Renal cortex interstitium (tissue), 11 donors: ENCODE results near the gene ANKRD49. TPM values are rescaled to one million over a fixed set of nuclear protein-coding genes. Genes with fewer than 3 reads are reported as not detected.
"Not testable (repeated sequence)": the region's sequence is repeated elsewhere in the genome, so short reads cannot be mapped to it uniquely, and the experiment has no call there.

ENCODE experiments used
- DNase-seq, 11 donors: peaks; one replicate each; pipeline ENCODE4 v3.0.0-alpha.2; 2013; ENCODE audit warnings: low read depth in 9 of 11, low spot score in 4 of 11; ENCODE audit errors: extremely low read depth in 1 of 11
- polyA plus RNA-seq, 3 donors: library from polyadenylated mRNA; unstranded; fragments of 120-200 nt; gene quantifications; one replicate each; pipeline ENCODE4 v1.2.1, GENCODE V29; 2013; ENCODE audit not compliant: insufficient read length in 3 of 3

The ANKRD49 gene
- polyA plus RNA-seq, 3 donors: 22.8 to 29.7 (median 24.0) TPM

DNA sequence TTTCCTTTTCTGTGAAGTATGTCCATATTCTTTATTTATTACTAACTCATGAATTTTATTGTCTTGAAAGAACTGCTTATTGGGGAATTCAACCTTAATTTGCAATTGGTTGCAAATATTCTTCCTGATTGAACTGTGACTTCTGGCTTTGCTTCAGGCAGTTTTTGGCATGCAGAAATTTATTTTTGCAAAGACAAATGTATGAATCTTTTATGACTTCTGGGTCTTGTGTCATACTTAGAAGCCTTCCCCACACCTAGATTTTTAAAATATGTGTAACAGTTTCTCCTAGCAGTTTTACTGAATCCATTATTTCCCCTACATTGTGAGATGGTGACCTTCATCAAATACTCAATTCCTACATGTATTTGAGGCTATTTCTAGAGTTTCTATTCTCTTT, 12.4 kb upstream of the ANKRD49 start:
- no peak for DNase-seq

DNA sequence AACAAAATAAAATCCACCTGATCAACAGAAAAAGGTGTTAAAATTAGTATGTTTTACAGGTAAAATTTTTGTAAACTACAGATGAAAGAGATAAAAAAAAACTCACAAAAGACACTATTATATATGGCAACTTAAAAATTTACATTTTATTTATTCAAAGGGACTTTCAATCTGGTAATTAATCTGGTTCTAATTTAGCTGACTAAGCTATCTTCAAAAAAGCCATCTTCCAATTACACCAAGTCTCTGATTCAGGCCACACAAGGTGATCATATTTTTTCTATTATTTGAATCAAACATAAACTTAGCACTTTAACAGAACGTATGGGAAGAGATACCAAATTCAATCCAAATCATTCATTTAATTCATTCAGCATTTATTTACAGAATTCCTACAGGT, 7.7 kb upstream of the ANKRD49 start:
- DNase-seq: no peak

DNA sequence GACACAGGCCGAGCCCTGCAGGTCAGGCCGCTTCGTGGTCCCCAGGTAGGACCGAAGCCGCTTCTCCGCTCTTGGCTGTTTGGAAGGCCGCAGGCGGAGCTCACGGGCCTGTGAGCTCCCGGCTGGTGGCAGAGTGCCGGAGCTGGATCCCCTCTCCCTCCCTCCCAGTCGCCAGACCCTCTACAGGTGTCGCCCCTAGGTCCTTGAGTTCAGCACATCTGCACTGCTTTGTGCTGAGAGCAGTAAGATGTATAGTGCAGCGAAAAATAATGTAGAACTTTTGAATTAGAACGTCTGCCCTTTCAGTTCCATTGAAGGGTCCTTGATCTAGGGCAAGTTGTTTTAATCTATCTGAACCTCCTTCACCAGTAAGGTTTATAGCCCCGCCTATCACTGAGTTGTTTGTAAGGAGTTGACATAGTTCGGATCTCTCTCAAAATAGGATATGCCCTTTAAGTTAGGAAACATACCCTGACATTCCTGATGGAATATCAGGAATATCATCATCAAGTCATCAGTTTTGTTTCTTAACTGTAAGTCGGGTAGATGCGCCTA, 419 bp downstream of the ANKRD49 start:
- DNase-seq: no peak

DNA sequence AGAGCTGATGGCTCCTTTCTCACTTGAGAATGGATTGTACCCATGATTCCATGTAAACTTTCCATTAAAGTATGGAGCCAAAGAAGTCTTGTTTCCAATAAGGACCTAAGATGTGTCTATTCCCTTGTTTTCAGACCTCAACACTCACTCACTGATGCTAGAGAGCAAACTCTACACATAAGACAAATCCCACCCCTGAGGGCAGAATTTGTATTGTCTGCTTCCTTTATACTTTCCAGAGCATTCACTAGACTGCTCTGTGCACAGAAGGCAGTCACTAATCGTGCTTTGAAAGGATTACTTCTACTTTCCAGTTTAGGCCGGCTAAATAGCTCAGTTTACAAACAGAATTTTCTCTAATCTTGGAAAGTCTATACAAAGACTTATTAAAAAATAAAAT, 6.4 kb downstream of the ANKRD49 start:
- DNase-seq: no peak

DNA sequence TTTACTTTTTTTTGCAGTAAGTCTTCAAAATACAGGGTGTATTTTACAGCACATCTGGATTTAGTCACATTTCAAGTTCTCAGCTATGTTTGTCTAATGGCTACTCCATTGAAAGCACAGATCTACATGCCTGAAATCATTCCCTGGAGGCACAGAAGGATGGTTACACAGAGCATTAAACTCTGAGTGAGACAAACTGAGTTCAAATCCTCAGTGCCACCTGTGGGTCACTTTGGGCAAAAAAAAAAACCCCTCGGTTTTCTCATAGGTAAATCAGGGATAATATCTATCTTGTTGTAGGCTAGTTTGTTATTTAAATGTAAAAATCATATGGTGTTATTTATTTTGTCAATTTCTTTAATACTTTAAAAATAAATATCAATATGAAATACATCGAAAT, 7.7 kb downstream of the ANKRD49 start:
- DNase-seq: no peak

DNA sequence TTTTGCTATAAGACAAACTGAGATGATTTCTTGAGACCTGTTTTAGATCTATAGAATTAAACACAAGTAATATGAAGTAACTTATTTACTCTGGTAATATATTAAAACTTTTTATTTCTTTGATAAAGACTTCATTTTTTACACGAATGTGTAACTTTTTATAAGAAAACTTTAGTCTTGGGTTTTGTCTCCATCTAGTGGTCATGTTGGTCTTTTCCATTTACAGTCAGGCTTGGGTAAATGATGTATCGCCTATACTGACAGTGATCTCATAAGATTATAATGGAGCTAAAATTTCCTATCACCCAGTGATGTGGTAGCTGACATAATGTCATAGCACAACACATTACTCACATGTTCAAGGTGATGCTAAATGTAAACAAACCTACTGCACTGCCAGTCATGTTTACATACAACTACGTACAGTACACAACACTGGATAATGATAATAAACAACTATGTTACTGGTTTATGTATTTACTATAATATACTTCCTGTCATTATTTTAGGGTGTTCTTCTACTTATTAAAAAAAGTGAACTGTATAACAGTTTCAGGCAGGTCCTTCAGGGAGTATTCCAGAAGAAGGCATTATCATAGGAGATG, 11.0 kb downstream of the ANKRD49 start:
- DNase-seq: no peak

DNA sequence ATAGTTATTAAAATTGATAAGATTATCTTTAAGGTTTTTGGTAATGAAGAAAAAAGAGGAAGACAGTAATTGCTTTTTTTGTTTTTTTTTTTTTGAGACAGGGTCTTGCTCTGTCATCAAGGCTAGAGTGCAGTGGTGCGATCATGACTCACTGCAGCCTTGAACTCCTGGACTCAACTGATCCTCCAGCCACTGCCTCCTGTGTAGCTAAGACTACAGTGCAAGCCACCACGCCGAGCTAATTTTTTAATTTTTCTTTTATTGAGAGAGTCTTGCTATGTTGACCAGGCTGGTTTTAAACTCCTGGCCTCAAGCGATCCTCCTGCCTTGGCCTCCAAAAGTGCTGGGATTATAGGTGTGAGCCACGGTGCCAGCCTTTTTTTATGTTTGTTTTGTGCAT, 12.7 kb downstream of the ANKRD49 start:
- DNase-seq: not testable (repeated sequence)

DNA sequence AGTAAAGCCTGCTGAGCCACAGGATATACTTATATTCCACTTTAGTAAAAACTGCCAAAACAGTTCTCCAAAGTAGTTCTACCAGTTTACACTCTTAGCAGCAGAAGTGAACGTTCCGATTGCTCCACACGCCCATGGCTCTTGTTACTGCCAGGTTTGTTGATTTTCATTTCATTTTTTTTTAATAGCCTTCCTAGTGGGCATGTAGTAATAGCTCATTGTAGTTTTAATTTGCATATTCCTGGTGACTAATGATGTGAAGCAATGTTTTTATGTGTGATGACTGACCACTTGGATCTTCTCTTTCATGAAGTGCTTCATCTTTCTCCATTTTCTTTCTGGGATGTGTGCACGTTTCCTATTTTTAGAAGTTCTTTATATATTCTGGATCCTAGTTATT, 13.7 kb downstream of the ANKRD49 start:
- DNase-seq: no peak

DNA sequence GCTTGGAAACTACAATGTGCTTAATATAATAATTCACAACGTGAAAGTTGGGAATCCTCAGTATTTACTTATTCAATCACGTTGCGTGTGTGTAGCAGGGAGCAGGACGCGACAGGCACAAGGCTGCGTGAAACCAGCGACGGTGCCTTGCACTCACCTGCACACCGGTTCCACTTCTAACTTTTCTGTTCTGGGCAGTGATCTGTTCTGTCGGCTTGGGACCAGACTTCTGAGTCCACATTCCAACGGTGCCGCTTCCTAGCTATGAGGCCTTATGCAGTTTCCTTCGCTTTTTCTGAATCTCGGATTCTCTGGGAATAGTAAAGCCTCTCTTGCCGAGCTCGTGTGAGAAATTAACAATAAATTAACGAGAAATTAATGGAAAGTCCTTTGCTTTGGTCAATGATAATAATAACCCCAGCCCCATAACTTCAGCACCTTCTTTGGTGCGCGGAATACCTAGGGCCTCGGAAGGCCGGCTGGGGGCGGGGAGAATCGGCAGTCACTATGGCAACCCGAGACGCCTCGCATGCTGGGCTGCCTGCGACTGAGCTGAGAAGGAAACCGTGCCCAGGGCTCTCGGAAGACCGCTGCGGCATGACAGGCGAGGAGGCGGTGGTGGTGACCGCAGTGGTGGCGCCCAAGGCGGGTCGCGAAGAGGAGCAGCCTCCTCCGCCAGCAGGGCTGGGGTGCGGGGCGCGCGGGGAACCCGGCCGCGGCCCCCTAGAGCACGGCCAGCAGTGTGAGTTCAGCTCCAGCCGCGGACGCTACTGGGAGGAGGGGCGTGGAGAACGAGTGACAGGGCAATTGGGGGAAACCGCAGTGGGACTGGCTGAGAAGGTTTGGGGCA, 18.4 kb downstream of the ANKRD49 start, which contains the start of gene C11orf97:
Gene C11orf97, plus strand, starts transcription at position 530 of the 850 bp plus-strand sequence. Its CDS starts 68 bp downstream, at position 598.
- DNase-seq: peak in 3 of 11 donors; percentile 45 to 55 (median 55)

DNA sequence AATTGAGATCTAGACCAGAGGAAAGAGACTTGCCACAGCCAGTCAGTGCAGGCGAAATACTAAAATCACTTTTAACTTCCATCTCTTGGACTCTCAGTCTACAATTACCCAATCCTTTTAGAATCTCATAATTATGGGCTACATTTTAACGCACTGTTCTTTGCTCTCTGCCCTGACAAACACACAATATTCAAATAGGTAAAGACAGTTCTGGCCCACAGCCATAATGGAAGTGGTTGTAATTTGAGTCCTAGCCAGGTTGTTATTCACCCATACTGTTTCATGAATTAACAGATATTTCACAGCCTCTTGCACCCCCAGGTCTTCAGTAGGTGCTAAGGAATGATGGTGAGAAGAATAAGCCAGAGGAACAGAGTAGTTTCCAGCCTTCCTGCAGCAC, 19.3 kb downstream of the ANKRD49 start:
- DNase-seq: no peak

DNA sequence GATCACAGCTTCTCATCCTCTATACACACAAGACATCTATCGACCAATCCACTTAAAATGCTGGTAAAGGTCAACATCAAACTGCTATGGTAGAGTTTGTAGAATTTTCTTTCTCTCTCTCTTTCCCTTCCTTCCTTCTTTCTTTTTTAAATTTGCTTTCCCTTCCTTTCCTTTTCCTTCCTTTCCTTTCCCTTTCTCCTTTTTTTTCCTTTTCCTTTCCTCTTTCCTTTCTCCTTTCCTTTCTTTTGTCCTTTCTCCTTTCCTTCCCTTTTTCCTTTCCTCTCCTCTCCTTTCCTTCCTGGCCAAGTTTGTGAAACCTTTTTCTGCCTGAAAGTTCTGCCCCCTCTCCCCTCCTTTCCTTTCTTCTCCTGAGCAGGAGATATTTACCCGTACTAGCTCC, 21.6 kb downstream of the ANKRD49 start:
- no peak for DNase-seq

DNA sequence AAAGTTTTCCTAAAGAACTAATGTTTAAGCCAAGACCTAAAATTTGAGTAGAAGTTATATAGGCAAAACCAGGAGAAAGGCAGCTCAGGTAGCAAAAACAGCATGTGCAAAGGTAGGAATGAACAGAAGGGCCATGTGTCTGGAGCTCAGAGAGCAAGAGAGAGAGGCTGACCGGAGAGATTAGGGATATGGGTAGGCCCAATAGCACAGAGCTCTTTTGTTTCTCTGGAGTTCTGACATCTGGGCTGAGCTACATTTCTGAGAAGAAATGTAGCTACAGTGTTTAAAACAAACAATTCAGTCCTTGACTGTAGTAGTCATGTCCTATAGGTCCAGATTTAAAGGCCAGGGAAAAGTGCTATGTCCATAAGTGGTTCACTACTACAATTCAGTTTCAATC, 22.9 kb downstream of the ANKRD49 start:
- DNase-seq: no peak

DNA sequence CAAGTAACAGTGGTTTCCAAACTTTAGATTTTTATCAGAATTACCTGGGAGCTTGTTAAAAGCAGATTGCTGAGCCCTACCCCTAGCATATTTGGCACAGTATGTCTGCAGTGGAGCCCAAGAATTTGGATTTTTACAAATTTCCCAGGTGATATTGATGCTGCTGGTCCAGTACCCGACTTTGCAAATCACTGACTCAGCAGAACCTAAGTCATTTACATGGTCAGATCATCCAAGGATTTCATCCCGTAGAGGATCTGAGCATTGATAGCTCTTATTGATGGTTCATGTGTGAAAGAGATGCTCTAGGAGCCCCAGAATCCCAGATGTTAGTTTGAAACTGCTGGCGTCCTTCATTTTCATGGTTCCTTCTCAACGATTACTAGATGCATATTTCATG, 24.5 kb downstream of the ANKRD49 start:
- DNase-seq: no peak

DNA sequence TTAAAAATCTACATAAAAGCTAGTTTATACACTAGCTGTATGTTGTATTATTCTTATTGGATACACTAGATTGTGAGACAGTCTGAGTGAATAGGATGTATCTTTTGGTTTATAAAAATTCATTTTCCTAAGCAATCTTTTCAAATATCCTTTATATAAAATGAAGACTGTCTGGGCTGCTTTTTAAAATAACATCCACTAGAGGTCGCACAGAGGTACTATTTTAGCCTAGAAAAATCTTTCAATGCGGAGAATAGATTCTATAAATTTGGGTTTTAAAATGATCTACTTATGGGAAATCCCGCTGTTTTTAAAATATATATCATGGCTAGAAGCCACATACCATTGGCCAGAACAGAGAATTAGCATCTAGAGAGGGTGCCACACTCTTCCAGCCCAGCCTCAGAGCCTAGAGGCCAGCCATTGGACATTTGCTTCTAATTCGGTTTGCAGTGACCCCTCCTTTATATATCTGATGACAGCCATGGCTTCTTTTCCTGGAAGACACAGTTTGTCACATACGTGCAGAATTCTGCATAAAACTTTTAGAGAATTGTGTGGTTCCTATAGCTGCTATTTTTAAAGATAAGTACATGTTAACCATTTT, 25.8 kb downstream of the ANKRD49 start:
- peak in 2 of 11 donors; percentile 13 to 19 for DNase-seq

DNA sequence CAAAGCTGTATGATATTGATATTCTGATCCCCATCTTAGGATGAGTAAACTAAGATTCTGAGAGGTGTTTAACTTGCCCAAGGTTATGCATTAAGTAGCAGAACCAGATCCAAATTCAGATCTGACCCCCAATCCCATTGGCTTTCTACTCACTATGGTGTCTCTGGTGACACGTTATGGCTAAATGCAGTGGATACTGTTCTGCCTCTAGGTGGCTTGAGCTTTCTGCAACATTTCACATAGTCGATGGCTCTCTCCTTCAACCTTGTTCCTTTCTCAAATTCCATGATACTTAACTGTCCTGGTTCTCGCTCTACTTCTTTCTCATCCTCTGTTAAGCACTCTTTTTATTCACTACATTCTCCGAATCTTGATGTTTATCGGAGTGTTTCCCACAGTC, 27.9 kb downstream of the ANKRD49 start:
- no peak for DNase-seq

DNA sequence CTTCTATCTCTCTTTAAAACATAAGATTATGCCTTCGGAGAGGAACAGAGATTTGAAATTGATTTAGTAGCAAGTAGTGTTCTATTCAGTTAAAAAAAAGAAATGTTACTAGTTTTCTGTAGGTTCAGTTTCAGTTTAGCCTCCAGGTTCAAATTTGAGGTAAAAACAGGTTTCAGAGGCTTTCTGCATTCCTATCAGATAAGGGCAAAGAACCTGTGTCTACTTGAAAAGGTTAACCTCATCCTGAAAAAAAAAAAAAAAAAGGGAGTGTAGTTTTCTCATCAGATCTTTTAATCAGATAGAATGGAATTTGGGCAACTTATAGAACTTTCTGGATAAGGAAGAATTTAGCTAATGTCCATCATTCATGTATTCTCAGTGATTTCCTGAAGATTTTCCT, 30.6 kb downstream of the ANKRD49 start:
- no peak for DNase-seq

DNA sequence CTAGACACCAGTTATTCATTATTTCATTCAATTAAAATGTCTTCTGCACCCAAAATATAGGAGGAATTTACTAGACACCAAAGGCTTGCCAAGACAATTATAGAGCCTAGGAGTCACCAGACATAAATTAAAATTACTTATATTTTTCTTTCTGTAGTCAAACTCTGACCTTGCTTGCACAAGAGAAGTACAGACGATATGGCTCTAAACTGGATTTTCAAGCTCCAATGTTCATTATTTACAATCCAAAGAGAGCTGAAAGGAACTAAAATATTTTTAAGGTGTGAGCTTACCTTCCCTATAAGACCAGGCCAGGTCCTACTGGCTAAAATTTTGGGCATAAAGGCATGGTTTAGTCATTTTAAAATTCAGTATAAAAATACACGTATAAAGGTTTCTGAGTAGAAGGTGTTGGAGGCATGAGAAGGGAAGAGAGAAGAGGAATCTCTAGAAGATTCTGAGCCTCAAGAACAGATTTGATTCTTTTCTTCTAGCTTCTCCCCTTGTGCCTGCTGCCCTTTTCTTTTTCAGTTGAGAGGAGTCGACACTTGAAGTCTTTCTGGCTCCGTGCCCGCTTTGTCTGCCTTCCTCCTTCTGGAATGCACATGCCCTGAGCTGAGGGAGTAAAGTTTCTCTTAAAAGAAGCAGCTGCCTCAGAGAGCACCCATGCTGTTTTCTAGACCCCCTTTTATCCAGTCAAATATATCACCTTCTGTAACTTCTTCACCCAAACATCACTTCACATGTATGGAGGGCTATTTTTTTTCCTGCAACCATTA, 32.0 kb downstream of the ANKRD49 start:
- peak in 6 of 11 donors; percentile 46 to 87 (median 63) for DNase-seq

DNA sequence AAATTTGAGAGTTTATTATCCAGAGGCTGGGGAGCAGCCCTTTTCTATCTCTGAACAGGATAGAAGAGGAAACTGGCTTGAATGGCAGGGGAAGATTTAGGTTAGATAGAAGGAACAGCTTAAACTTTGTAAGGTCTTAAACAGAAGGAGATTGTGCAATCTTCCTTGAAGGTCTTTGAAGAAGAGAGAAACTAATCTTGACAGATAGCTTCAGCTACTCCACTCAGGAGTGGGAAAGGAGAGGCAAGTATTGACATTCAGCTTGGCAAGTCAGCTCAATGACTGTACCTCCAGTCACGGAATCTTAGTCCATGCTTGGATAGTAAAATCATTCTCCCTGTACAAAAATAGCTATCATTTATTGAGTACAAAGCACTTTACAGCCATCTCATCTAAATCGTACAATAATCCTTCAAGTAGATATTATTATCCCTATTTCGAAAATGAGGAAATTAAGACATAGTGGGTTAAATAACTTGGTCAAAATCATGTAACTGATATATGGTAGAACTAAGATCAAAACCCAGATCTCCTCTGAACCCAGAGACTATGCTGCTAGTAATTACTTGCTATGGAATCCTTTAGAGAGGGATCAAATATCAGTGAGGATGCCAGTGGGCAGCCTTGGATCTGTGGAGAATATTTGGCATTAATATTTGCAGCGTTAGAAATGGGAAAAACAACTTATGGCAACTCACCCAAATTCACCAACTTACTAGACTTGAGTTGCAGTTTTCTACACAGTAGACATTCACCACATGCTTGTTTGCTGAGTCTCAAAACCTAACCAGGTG, 33.1 kb downstream of the ANKRD49 start:
- DNase-seq: no peak
